NB4 (cell line): ENCODE results near the gene ZNF790.

Experiments
- MYC ChIP-seq: IDR thresholded peaks from 2 replicates; pipeline ENCODE4 v1.6.1; 2011; ENCODE audit warnings: low read depth, low read length
- POLR2A ChIP-seq: IDR thresholded peaks from 2 replicates; pipeline ENCODE4 v1.6.1; 2011; ENCODE audit warnings: mild to moderate bottlenecking; ENCODE audit not compliant: insufficient read length; ENCODE audit errors: extremely low read depth
- TF ChIP-seq, protein P1 (sequence below): IDR thresholded peaks from one replicate; pipeline ENCODE4 v1.5.1; 2012; ENCODE audit warnings: low read depth, low read length
- TF ChIP-seq, protein P2 (sequence below): IDR thresholded peaks from 2 replicates; pipeline ENCODE4 v1.6.1; 2011; ENCODE audit warnings: low read depth, low read length

DNA sequence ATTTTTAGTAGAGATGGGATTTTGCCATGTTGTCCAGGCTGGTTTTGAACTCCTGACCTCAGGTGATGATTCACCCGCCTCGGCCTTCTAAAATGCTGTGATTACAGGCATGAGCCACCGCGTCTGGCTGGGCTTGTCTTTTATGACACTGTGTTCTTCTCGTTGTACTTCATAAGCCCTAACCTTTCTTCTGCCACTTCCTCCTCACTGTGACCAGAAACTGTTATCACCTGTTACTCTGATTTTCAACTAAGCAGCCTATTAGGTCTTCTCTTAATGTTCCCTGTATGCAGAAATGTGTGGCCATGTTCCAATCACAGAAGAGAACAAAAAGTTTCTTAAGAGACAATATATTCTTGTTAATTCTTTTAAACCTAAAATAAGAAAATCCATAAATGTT is 16.4 kb downstream of the ZNF790 start:
- TF ChIP-seq, protein P1, sequence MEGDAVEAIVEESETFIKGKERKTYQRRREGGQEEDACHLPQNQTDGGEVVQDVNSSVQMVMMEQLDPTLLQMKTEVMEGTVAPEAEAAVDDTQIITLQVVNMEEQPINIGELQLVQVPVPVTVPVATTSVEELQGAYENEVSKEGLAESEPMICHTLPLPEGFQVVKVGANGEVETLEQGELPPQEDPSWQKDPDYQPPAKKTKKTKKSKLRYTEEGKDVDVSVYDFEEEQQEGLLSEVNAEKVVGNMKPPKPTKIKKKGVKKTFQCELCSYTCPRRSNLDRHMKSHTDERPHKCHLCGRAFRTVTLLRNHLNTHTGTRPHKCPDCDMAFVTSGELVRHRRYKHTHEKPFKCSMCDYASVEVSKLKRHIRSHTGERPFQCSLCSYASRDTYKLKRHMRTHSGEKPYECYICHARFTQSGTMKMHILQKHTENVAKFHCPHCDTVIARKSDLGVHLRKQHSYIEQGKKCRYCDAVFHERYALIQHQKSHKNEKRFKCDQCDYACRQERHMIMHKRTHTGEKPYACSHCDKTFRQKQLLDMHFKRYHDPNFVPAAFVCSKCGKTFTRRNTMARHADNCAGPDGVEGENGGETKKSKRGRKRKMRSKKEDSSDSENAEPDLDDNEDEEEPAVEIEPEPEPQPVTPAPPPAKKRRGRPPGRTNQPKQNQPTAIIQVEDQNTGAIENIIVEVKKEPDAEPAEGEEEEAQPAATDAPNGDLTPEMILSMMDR: no peak
- TF ChIP-seq POLR2A (no peak), MYC (no peak)
- TF ChIP-seq, protein P2, sequence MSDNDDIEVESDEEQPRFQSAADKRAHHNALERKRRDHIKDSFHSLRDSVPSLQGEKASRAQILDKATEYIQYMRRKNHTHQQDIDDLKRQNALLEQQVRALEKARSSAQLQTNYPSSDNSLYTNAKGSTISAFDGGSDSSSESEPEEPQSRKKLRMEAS: no peak
